Upper lobe of right lung (tissue), 1 donor: ENCODE results near the gene MYLK4. TPM values are rescaled to one million over a fixed set of nuclear protein-coding genes. Genes with fewer than 3 reads are reported as not detected.

Experiments
- ATAC-seq: fragments of 200-7000 bp; cut with Tn5 transposase; one replicate; pipeline ENCODE4 v1.9.1; 2020; ENCODE audit warnings: mild to moderate bottlenecking, moderate library complexity
- DNase-seq: peaks from one replicate; pipeline ENCODE4 v3.0.0-alpha.2; 2020
- H3K27ac ChIP-seq: fragments of 200-600 bp; one replicate; pipeline ENCODE4 v1.8.0; 2022
- H3K27me3 ChIP-seq: fragments of 200-600 bp; one replicate; pipeline ENCODE4 v1.8.0; 2022; ENCODE audit warnings: mild to moderate bottlenecking
- H3K36me3 ChIP-seq: fragments of 200-600 bp; one replicate; pipeline ENCODE4 v1.8.0; 2022
- H3K4me1 ChIP-seq: fragments of 200-600 bp; one replicate; pipeline ENCODE4 v1.8.0; 2022
- H3K4me3 ChIP-seq: fragments of 200-600 bp; one replicate; pipeline ENCODE4 v1.8.0; 2022; ENCODE audit warnings: mild to moderate bottlenecking
- H3K9me3 ChIP-seq: fragments of 200-600 bp; one replicate; pipeline ENCODE4 v1.8.0; 2022
- CTCF ChIP-seq: fragments of 200-600 bp; IDR thresholded peaks from one replicate; pipeline ENCODE4 v1.8.0; 2022; ENCODE audit warnings: antibody characterized with exemption
- intact Hi-C: fragments of 100-400 bp; cut with DNase I; formaldehyde crosslinking; loops from one replicate; pipeline ENCODE4 v1.11.0; 2022
- total RNA-seq: library from RNA; stranded (reverse); fragmentation: NEBNext Ultra II Directional; extraction: Animal tissue kit (Norgen Biotek cat#: 25700); gene quantifications from one replicate; pipeline ENCODE4 v1.2.1, GENCODE V29; 2021
- donor health status: DM: no; HTN: yes; CAD: no; lungs with severe emphysema.

MYLK4 gene
- total RNA-seq, 1 donor from 2014 or later: 0.84 TPM

GRCh38 chr6:2725364-2725988, 25.2 kb downstream of the MYLK4 start:
- H3K4me1 ChIP-seq: no peaks in the 10 kb centered on the region
- intact Hi-C loops: no loop called here
- no peaks in the 10 kb centered on the region for H3K27me3 ChIP-seq
- ATAC-seq (no peak), DNase-seq (no peak)
- peaks cover 4% of the 10 kb centered on the region for H3K9me3 ChIP-seq
- H3K27ac ChIP-seq: no peak overlapping the region
- H3K4me3 ChIP-seq: no peak overlapping the region
- H3K36me3 ChIP-seq: no peaks in the 10 kb centered on the region
- TF ChIP-seq CTCF: no peak

- no peak for TF ChIP-seq CTCF
- no peak overlapping the region for H3K27ac ChIP-seq
- no peaks in the 10 kb centered on the region for H3K27me3 ChIP-seq
- H3K4me1 ChIP-seq: no peaks in the 10 kb centered on the region
- no peak for DNase-seq
- no peak for ATAC-seq
- peaks cover 4% of the 10 kb centered on the region for H3K9me3 ChIP-seq
- intact Hi-C loops: no loop called here
- no peaks in the 10 kb centered on the region for H3K36me3 ChIP-seq
- H3K4me3 ChIP-seq: no peak overlapping the region
Observed at GRCh38 chr6:2721219-2721618, 29.5 kb downstream of the MYLK4 start.

- DNase-seq (no peak), ATAC-seq (no peak)
- Histone ChIP-seq H3K27me3 (no peaks in the 10 kb centered on the region), H3K27ac (no peak overlapping the region), H3K36me3 (no peaks in the 10 kb centered on the region), H3K4me3 (no peak overlapping the region), H3K9me3 (peaks cover 4% of the 10 kb centered on the region), H3K4me1 (no peaks in the 10 kb centered on the region)
- no peak for TF ChIP-seq CTCF
- intact Hi-C loops: no loop called here
Observed at GRCh38 chr6:2719093-2719455, 31.6 kb downstream of the MYLK4 start.

- H3K36me3 ChIP-seq: no peaks in the 10 kb centered on the region
- intact Hi-C loops: no loop called here
- peaks cover 4% of the 10 kb centered on the region for H3K9me3 ChIP-seq
- no peaks in the 10 kb centered on the region for H3K27me3 ChIP-seq
- ATAC-seq: no peak
- no peak overlapping the region for H3K4me3 ChIP-seq
- no peak for TF ChIP-seq CTCF
- H3K27ac ChIP-seq: no peak overlapping the region
- DNase-seq: no peak
- no peaks in the 10 kb centered on the region for H3K4me1 ChIP-seq
Observed at GRCh38 chr6:2718334-2719092, 32.2 kb downstream of the MYLK4 start.

- ATAC-seq: no peak
- Histone ChIP-seq H3K9me3 (peaks cover 4% of the 10 kb centered on the region), H3K4me3 (no peak overlapping the region), H3K27ac (no peak overlapping the region), H3K4me1 (no peaks in the 10 kb centered on the region), H3K36me3 (no peaks in the 10 kb centered on the region), H3K27me3 (no peaks in the 10 kb centered on the region)
- no peak for TF ChIP-seq CTCF
- no peak for DNase-seq
- intact Hi-C loops: no loop called here
Observed at GRCh38 chr6:2716936-2717700, 33.6 kb downstream of the MYLK4 start.
